ENCODE measurements around the gene NRCAM. TPM values are rescaled to one million over a fixed set of nuclear protein-coding genes. Genes with fewer than 3 reads are reported as not detected.

The NRCAM gene
- total and polyA plus RNA-seq, 2 of the 8 experiments (the other 6 are each of a cell fraction or from before 2014, with no cell fraction given): 2.7 to 3.8 TPM

- no peak for TF ChIP-seq CHD7 (IDR thresholded peaks at IDR 0.05; ENCODE audit: insufficient replicate concordance, low read length)
- no peak for TF ChIP-seq MAX (IDR thresholded peaks at IDR 0.05)
- TF ChIP-seq SAP30 (IDR thresholded peaks at IDR 0.05; ENCODE audit: insufficient read depth, insufficient replicate concordance, low read length): no peak
These were observed 47.1 kb downstream of the NRCAM start (continued) for GRCh38 chr7:108409146-108409545.

Measured in H1 (cell line).